Measurements from ENCODE around the gene BMPR1A.
"Not testable (repeated sequence)": the region's sequence is repeated elsewhere in the genome, so short reads cannot be mapped to it uniquely, and the experiment has no call there.

BMPR1A gene

GRCh38 chr10:86862786-86863483, 106.5 kb downstream of the BMPR1A start:
- no peak overlapping the region for H3K9ac ChIP-seq
- no peak for TF ChIP-seq Cebpa-rat (IDR thresholded peaks at IDR 0.05)
- 0 out of 22 replicates have a peak, but pooled peaks cover 0 to 4% (median 0%) of the 10 kb centered on the region in 11 experiments for H3K9me3 ChIP-seq (replicated peaks in 1 of 11)
- H4K20me1 ChIP-seq: no peaks in the 10 kb centered on the region
- H3K27ac ChIP-seq: no peak overlapping the region
- no peak overlapping the region for H3K4me2 ChIP-seq
- H3K36me3 ChIP-seq: no peaks in the 10 kb centered on the region
- H3K4me3 ChIP-seq: no peak overlapping the region
- H3K27me3 ChIP-seq: no peaks in the 10 kb centered on the region; a peak in 1 of 22 replicates
- no peaks in the 10 kb centered on the region for H3K4me1 ChIP-seq

- Histone ChIP-seq H3K27ac (no peak overlapping the region), H3K27me3 (no peaks in the 10 kb centered on the region; a peak in 1 of 22 replicates), H3K4me1 (no peaks in the 10 kb centered on the region), H3K4me2 (no peak overlapping the region), H3K9ac (no peak overlapping the region), H3K9me3 (replicated peaks in 1 of 11) (0 out of 22 replicates have a peak, but pooled peaks cover 0 to 4% (median 0%) of the 10 kb centered on the region in 11 experiments), H3K36me3 (no peaks in the 10 kb centered on the region), H4K20me1 (no peaks in the 10 kb centered on the region), H3K4me3 (no peak overlapping the region)
- TF ChIP-seq Cebpa-rat (IDR thresholded peaks at IDR 0.05): no peak
These were observed 107.0 kb downstream of the BMPR1A start for GRCh38 chr10:86863484-86863842.

DNA sequence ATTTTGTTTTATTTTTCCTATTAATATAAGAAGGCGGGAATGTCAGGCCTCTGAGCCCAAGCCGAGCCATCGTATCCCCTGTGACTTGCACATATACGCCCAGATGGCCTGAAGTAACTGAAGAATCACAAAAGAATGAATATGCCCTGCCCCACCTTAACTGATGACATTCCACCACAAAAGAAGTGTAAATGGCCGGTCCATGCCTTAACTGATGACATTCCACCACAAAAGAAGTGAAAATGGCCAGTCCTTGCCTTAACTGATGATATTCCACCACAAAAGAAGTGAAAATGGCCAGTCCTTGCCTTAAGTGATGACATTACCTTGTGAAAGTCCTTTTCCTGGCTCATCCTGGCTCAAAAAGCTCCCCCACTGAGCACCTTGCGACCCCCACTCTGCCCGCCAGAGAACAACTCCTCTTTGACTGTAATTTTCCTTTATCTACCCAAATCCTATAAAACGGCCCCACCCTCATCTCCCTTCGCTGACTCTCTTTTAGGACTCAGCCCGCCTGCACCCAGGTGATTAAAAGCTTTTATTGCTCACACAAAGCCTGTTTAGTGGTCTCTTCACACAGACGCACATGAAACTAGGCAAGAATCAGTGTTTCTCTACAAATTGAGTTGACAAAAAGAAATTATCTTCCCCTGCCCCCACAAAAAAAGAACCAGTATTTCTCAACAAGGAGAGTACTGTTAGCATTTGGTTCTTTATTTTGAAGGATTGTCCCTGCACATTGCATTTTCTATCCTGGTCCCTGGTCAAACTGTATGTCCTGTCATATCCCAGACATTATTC, 108.8 kb downstream of the BMPR1A start:
- not testable (repeated sequence) for H3K9ac ChIP-seq, H3K4me3 ChIP-seq, H3K4me1 ChIP-seq

GRCh38 chr10:86867149-86867548, 110.7 kb downstream of the BMPR1A start:
- H4K20me1 ChIP-seq: no peaks in the 10 kb centered on the region
- H3K27ac ChIP-seq: no peak overlapping the region
- H3K27me3 ChIP-seq: no peaks in the 10 kb centered on the region; a peak in 1 of 22 replicates
- no peaks in the 10 kb centered on the region for H3K9me3 ChIP-seq (replicated peaks in 1 of 11)
- H3K4me3 ChIP-seq: no peak overlapping the region
- H3K4me2 ChIP-seq: no peak overlapping the region
- TF ChIP-seq Cebpa-rat (IDR thresholded peaks at IDR 0.05): no peak
- no peak overlapping the region for H3K9ac ChIP-seq
- no peaks in the 10 kb centered on the region for H3K36me3 ChIP-seq
- H3K4me1 ChIP-seq: no peaks in the 10 kb centered on the region

More for the DNA sequence above, 108.8 kb downstream of the BMPR1A start:
- not testable (repeated sequence) for H3K27me3 ChIP-seq; H4K20me1 ChIP-seq; H3K4me2 ChIP-seq; H3K27ac ChIP-seq; H3K36me3 ChIP-seq; H3K9me3 ChIP-seq (replicated peaks in 1 of 11)

GRCh38 chr10:86868353-86868752, 111.9 kb downstream of the BMPR1A start:
- TF ChIP-seq Cebpa-rat (IDR thresholded peaks at IDR 0.05): no peak
- Histone ChIP-seq H3K36me3 (no peaks in the 10 kb centered on the region), H3K9ac (no peak overlapping the region), H4K20me1 (no peaks in the 10 kb centered on the region), H3K4me3 (no peak overlapping the region), H3K4me1 (peaks cover 6 to 9% (median 8%) of the 10 kb centered on the region in 10 experiments; a peak in 18 of 20 replicates), H3K27me3 (no peaks in the 10 kb centered on the region; a peak in 1 of 22 replicates), H3K9me3 (replicated peaks in 1 of 11) (no peaks in the 10 kb centered on the region), H3K4me2 (no peak overlapping the region), H3K27ac (no peak overlapping the region)

GRCh38 chr10:86870679-86871078, 114.3 kb downstream of the BMPR1A start:
- H3K9ac ChIP-seq: no peak overlapping the region
- no peak overlapping the region for H3K4me3 ChIP-seq
- no peaks in the 10 kb centered on the region; a peak in 1 of 22 replicates for H3K27me3 ChIP-seq
- H3K36me3 ChIP-seq: no peaks in the 10 kb centered on the region
- no peaks in the 10 kb centered on the region for H4K20me1 ChIP-seq
- H3K4me2 ChIP-seq: no peak overlapping the region
- H3K9me3 ChIP-seq (replicated peaks in 1 of 11): no peaks in the 10 kb centered on the region
- TF ChIP-seq Cebpa-rat (IDR thresholded peaks at IDR 0.05): no peak
- H3K27ac ChIP-seq: no peak overlapping the region
- H3K4me1 ChIP-seq: peaks cover 6 to 13% (median 9%) of the 10 kb centered on the region in 10 experiments; a peak in 18 of 20 replicates

DNA sequence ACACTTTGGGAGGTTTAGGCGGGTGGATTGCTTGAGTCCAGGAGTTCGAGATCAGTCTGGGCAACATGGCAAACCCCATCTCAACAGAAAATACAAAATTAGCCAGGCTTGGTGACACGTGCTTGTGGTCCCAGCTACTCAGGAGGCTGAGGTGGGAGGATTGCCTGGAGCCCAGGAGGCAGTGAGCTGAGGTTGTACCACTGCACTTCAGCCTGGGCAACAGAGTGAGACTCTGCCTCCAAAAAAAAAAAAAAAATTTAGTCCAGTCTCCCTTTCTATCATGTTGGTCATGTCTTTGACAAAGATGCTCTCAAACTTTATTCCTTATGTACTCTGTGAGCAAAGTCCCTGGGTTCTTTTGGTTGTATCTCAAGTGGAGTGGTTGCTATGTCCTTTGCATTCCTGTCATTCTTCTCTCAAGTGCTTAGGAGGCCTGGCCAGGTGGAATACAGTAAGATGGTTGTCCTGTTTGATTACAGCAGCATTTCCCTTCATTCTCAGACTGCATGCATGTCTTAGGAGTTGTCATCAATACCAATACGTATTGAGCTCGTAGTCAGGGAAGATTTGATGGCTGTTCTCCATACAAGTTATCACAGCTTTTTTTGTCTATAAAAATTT, 115.3 kb downstream of the BMPR1A start:
- Histone ChIP-seq H3K36me3 (no peaks in the 10 kb centered on the region), H3K4me3 (no peak overlapping the region), H3K9me3 (replicated peaks in 1 of 11) (no peaks in the 10 kb centered on the region), H3K4me1 (peaks cover 10 to 19% (median 14%) of the 10 kb centered on the region in 10 experiments), H3K27me3 (no peaks in the 10 kb centered on the region; a peak in 1 of 22 replicates), H4K20me1 (no peaks in the 10 kb centered on the region), H3K9ac (no peak overlapping the region), H3K27ac (no peak overlapping the region), H3K4me2 (no peak overlapping the region)
- TF ChIP-seq Cebpa-rat (IDR thresholded peaks at IDR 0.05): no peak

GRCh38 chr10:86872757-86873156, 116.3 kb downstream of the BMPR1A start:
- Histone ChIP-seq H3K9ac (no peak overlapping the region), H3K9me3 (replicated peaks in 1 of 11) (no peaks in the 10 kb centered on the region), H3K36me3 (no peaks in the 10 kb centered on the region), H3K4me1 (peaks cover 16 to 29% (median 22%) of the 10 kb centered on the region in 10 experiments), H3K27me3 (no peaks in the 10 kb centered on the region), H3K4me3 (no peak overlapping the region), H3K4me2 (peak overlapping the region in 10 of 11 experiments; percentile 11 to 64 (median 48); a peak in 15 of 22 replicates), H4K20me1 (no peaks in the 10 kb centered on the region), H3K27ac (no peak overlapping the region)
- TF ChIP-seq Cebpa-rat (IDR thresholded peaks at IDR 0.05): no peak

DNA sequence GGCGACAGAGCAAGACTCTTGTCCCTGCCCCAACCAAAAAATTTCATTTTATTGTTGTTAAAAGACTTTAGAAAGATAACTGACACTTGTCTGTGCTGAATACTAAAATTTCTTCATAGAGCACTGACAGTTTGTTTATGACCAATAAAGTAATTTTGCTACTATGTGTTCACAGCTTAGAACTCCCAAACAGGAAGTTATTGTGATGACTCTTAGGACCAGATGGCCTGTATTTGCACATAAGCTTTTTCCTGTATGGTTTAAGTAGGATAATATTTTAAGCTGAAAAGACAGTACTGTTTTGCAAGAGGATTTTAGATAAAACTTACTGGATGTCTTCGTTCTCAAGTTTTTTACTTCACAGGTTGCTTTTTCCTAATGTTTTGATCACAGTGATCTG, 120.3 kb downstream of the BMPR1A start:
- H3K27ac ChIP-seq: peak overlapping the region in 9 of 11 experiments; percentile 31 to 77 (median 63); a peak in 18 of 22 replicates
- H3K36me3 ChIP-seq: no peaks in the 10 kb centered on the region
- H4K20me1 ChIP-seq: no peaks in the 10 kb centered on the region
- no peak for TF ChIP-seq Cebpa-rat (IDR thresholded peaks at IDR 0.05)
- peak overlapping the region in 7 of 11 experiments; percentile 9 to 52 (median 25); a peak in 4 of 22 replicates for H3K9ac ChIP-seq
- peak overlapping the region; percentile 21 to 69 (median 41); a peak in 21 of 22 replicates for H3K4me2 ChIP-seq
- H3K27me3 ChIP-seq: peaks cover 0 to 5% (median 0%) of the 10 kb centered on the region in 11 experiments; a peak in 1 of 22 replicates
- peaks cover 16 to 38% (median 29%) of the 10 kb centered on the region in 10 experiments for H3K4me1 ChIP-seq
- no peak overlapping the region for H3K4me3 ChIP-seq
- H3K9me3 ChIP-seq (replicated peaks in 1 of 11): no peaks in the 10 kb centered on the region
